CD14-positive monocyte (primary cell): ENCODE data around the gene USP49. TPM values are rescaled to one million over a fixed set of nuclear protein-coding genes. Genes with fewer than 3 reads are reported as not detected.

Experiments used
- DNase-seq, 3 donors: peaks; one replicate each; pipeline ENCODE4 v3.0.0-alpha.2; 2011 to 2022
- H2AFZ ChIP-seq: 2 replicates; pipeline ENCODE4 v1.6.0; 2012; ENCODE audit warnings: mild to moderate bottlenecking, low read depth, low read length, inconsistent platforms; ENCODE audit not compliant: insufficient read depth, poor library complexity, severe bottlenecking
- H3K27ac ChIP-seq, 2 donors: 1 replicate in 1 of 2; 2 replicates in 1 of 2; pipeline ENCODE4 v1.5.1; 2012 to 2013; ENCODE audit warnings: low read length in 2 of 2, control low read depth in 1 of 2, inconsistent platforms in 1 of 2, low read depth in 1 of 2, mild to moderate bottlenecking in 1 of 2
- H3K27me3 ChIP-seq, 2 donors: one replicate each; pipeline versions ENCODE4 v1.6.0 to v1.6.1; 2011 to 2013; ENCODE audit warnings: low read length in 2 of 2; ENCODE audit not compliant: control insufficient read depth in 2 of 2, insufficient read depth in 2 of 2
- H3K36me3 ChIP-seq, 2 donors: replicated peaks in 1 of 2; 1 replicate in 1 of 2; 2 replicates in 1 of 2; pipeline versions ENCODE4 v1.5.1 to v1.6.1; 2012 to 2013; ENCODE audit warnings: low read length in 2 of 2, control low read depth in 1 of 2, inconsistent platforms in 1 of 2, mild to moderate bottlenecking in 1 of 2; ENCODE audit not compliant: insufficient read depth in 2 of 2, control insufficient read depth in 1 of 2
- H3K4me1 ChIP-seq, 2 donors: 1 replicate in 1 of 2; 2 replicates in 1 of 2; pipeline versions ENCODE4 v1.5.1 to v1.6.1; 2012 to 2013; ENCODE audit warnings: low read length in 2 of 2, control low read depth in 1 of 2, inconsistent platforms in 1 of 2, mild to moderate bottlenecking in 1 of 2, moderate library complexity in 1 of 2; ENCODE audit not compliant: insufficient read depth in 2 of 2, control insufficient read depth in 1 of 2
- H3K4me2 ChIP-seq: replicated peaks from 2 replicates; pipeline ENCODE3; 2012; ENCODE audit warnings: low read length, moderate library complexity, mild to moderate bottlenecking; ENCODE audit not compliant: poor library complexity, severe bottlenecking; ENCODE audit errors: extremely low read depth
- H3K4me3 ChIP-seq, 3 experiments: fragments of 200-600 bp in 1 of 3; sonication (generic) in 1 of 3; replicated peaks in 1 of 3; 1 replicate in 2 of 3; 2 replicates in 1 of 3; pipeline ENCODE4 v1.5.1; 2011 to 2013; ENCODE audit warnings: low read length in 3 of 3, mild to moderate bottlenecking in 3 of 3, control low read depth in 2 of 3, low read depth in 2 of 3, inconsistent platforms in 1 of 3, moderate library complexity in 1 of 3
- H3K79me2 ChIP-seq: 2 replicates; pipeline ENCODE4 v1.6.0; 2012; ENCODE audit warnings: mild to moderate bottlenecking, control low read depth, inconsistent platforms, low read length, moderate library complexity; ENCODE audit not compliant: insufficient read depth
- H3K9ac ChIP-seq: 2 replicates; pipeline ENCODE4 v1.6.0; 2017; ENCODE audit warnings: low read length, mild to moderate bottlenecking; ENCODE audit not compliant: insufficient read depth, poor library complexity, severe bottlenecking
- H3K9me3 ChIP-seq, 2 donors: replicated peaks in 1 of 2; 1 replicate in 1 of 2; 2 replicates in 1 of 2; pipeline versions ENCODE4 v1.5.1 to v1.6.1; 2012 to 2013; ENCODE audit warnings: low read length in 2 of 2, control low read depth in 1 of 2; ENCODE audit not compliant: control insufficient read depth in 1 of 2, insufficient read depth in 1 of 2
- H4K20me1 ChIP-seq: 2 replicates; pipeline ENCODE4 v1.6.0; 2012; ENCODE audit warnings: mild to moderate bottlenecking, low read length, control low read depth, moderate library complexity; ENCODE audit not compliant: insufficient read depth
- H3K27ac Mint-ChIP-seq, 7 donors: one replicate each; pipeline ENCODE4 v1.8.0; 2020; ENCODE audit warnings: mild to moderate bottlenecking in 7 of 7, mixed read lengths in 7 of 7, moderate library complexity in 6 of 7, inconsistent platforms in 2 of 7
- H3K27me3 Mint-ChIP-seq, 3 donors: one replicate each; pipeline ENCODE4 v1.8.0; 2021 to 2022; ENCODE audit warnings: low read depth in 3 of 3, mild to moderate bottlenecking in 3 of 3, mixed read lengths in 3 of 3, moderate library complexity in 3 of 3, inconsistent platforms in 1 of 3
- H3K36me3 Mint-ChIP-seq, 2 donors: one replicate each; pipeline ENCODE4 v1.8.0; 2020; ENCODE audit warnings: mixed read lengths in 2 of 2, inconsistent platforms in 1 of 2, mild to moderate bottlenecking in 1 of 2
- H3K4me1 Mint-ChIP-seq: one replicate; pipeline ENCODE4 v1.8.0; 2020; ENCODE audit warnings: mild to moderate bottlenecking, mixed read lengths
- H3K4me3 Mint-ChIP-seq, 2 donors: one replicate each; pipeline ENCODE4 v1.8.0; 2020; ENCODE audit warnings: mild to moderate bottlenecking in 2 of 2, mixed read lengths in 2 of 2, moderate library complexity in 1 of 2
- H3K9me3 Mint-ChIP-seq, 7 donors: one replicate each; pipeline ENCODE4 v1.8.0; 2020 to 2022; ENCODE audit warnings: mixed read lengths in 7 of 7, mild to moderate bottlenecking in 6 of 7, moderate library complexity in 6 of 7, inconsistent platforms in 2 of 7
- CTCF ChIP-seq: fragments of 200-600 bp; IDR thresholded peaks from one replicate; pipeline ENCODE4 v1.8.0; 2022; ENCODE audit warnings: antibody characterized with exemption, mild to moderate bottlenecking
- WGBS: methylation state at CpG from one replicate; pipeline ENCODE4 v1.1.5; 2013; ENCODE audit warnings: missing lambda C conversion rate; ENCODE audit not compliant: insufficient coverage; 5-methylcytosine and 5-hydroxymethylcytosine counted together
- intact Hi-C, 2 donors: fragments of 100-400 bp; cut with micrococcal nuclease; formaldehyde crosslinking; loops; one replicate each; pipeline versions ENCODE4 v1.15.0 to v1.15.1; 2023
- polyA plus RNA-seq, 3 donors: library from polyadenylated mRNA; depleted of rRNA in 1 of 3; unstranded in 2 of 3; stranded (reverse) in 1 of 3; fragments of 300-500 nt in 2 of 3; fragments of >200 nt in 1 of 3; fragmentation: Illumina TruSeq in 2 of 3; gene quantifications; 1 replicate in 2 of 3; 2 replicates in 1 of 3; pipeline ENCODE4 v1.2.3, GENCODE V29; 2012 to 2021

USP49 gene
- polyA plus RNA-seq, 3 donors = 0.08 to 4.8 (median 0.37) TPM

GRCh38 chr6:41917528-41917927 lies 22.4 kb upstream of the USP49 start:
- H3K79me2 ChIP-seq = peaks cover 40% of the 10 kb centered on the region
- H2AFZ ChIP-seq = no peak overlapping the region
- WGBS = 100% methylated on average over 1 of the region's 4 CpGs
- H4K20me1 ChIP-seq = peaks cover 6% of the 10 kb centered on the region
- Mint-ChIP-seq H3K36me3 (peaks cover 34 to 43% of the 10 kb centered on the region in 2 donors), H3K4me1 (peaks cover 34% of the 10 kb centered on the region), H3K27me3 (peaks cover 0 to 6% (median 1%) of the 10 kb centered on the region in 3 donors), H3K4me3 (no peak overlapping the region), H3K27ac (peak overlapping the region in 5 of 7 donors; percentile 53 to 74 (median 57)), H3K9me3 (no peaks in the 10 kb centered on the region)
- no peaks in the 10 kb centered on the region for H3K27me3 ChIP-seq
- H3K36me3 ChIP-seq = peaks cover 25 to 49% of the 10 kb centered on the region in 2 donors
- no peak overlapping the region for H3K4me3 ChIP-seq
- H3K9me3 ChIP-seq = no peaks in the 10 kb centered on the region
- peak overlapping the region in 1 of 2 donors; percentile 33 for H3K27ac ChIP-seq
- TF ChIP-seq CTCF = no peak
- intact Hi-C loops = no loop called here
- H3K4me2 ChIP-seq = no peak overlapping the region
- DNase-seq = peak in 1 of 3 donors; percentile 28
- no peak overlapping the region for H3K9ac ChIP-seq
- H3K4me1 ChIP-seq = peaks cover 23 to 37% of the 10 kb centered on the region in 2 donors

DNA sequence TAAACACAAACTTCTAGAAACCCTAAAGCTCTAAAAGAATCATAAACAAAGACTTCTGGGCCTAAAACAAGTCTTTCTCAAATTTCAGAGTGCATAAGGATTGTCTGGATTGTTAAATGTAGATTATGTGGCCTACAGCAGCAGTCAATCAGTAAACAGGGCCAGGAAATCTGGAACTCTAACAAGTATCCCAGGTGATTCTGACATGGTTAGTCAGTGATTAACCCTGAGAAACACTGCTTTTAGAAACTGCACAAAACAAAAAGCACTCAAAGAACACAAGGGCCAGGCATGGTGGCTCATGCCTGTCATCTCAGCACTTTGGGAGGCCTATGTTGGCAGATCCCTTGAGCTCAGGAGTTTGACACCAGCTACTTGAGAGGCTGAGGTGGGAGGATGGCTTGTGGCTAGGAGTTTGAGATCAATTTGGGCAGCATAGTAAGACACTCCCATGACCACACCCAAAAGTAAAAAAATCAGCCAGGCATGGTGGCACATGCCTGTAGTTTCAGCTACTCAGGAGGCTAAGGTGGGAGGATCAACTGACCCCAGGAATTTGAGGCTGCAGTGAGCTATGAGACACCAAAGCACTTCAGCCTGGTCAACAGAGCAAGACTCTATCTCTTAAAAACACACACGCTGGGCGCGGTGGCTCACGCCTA lies 19.8 kb upstream of the USP49 start:
- Mint-ChIP-seq H3K27me3 (no peaks in the 10 kb centered on the region), H3K27ac (peak overlapping the region in 1 of 7 donors; percentile 46), H3K4me3 (no peak overlapping the region), H3K4me1 (peaks cover 20% of the 10 kb centered on the region), H3K36me3 (peaks cover 45 to 60% of the 10 kb centered on the region in 2 donors), H3K9me3 (no peaks in the 10 kb centered on the region)
- no peak overlapping the region for H3K4me2 ChIP-seq
- no peaks in the 10 kb centered on the region for H3K9me3 ChIP-seq
- H3K9ac ChIP-seq = no peak overlapping the region
- no peak overlapping the region for H2AFZ ChIP-seq
- no peak for DNase-seq
- H3K4me1 ChIP-seq = peaks cover 8 to 18% of the 10 kb centered on the region in 2 donors
- H3K27ac ChIP-seq = no peak overlapping the region
- no peak for TF ChIP-seq CTCF
- no CpG with 5 or more reads among the region's 4 CpGs for WGBS
- peaks cover 13% of the 10 kb centered on the region for H4K20me1 ChIP-seq
- intact Hi-C loops = loop anchor here in 1 of 2 donors (2.0 kb wide), 1 partner anchor 16 kb away; no protein-coding TSS in a partner anchor
- H3K27me3 ChIP-seq = no peaks in the 10 kb centered on the region
- H3K36me3 ChIP-seq = peaks cover 33 to 66% of the 10 kb centered on the region in 2 donors
- H3K79me2 ChIP-seq = peaks cover 23% of the 10 kb centered on the region
- no peak overlapping the region for H3K4me3 ChIP-seq
